Mammary epithelial cell (primary cell): ENCODE data around the gene DRAP1.

Experiments used
- CTCF ChIP-seq, 2 donors: IDR thresholded peaks in 1 of 2; conservative IDR thresholded peaks in 1 of 2; 2 replicates each; pipeline ENCODE4 v1.5.1; 2011 to 2012; ENCODE audit warnings: inconsistent platforms in 2 of 2, low read length in 2 of 2, mild to moderate bottlenecking in 2 of 2, control low read depth in 1 of 2, low read depth in 1 of 2; ENCODE audit not compliant: insufficient read depth in 1 of 2; ENCODE audit errors: extremely low read depth in 1 of 2
- EZH2 ChIP-seq: IDR thresholded peaks from 2 replicates; pipeline ENCODE4 v1.6.1; 2012; ENCODE audit warnings: low read length, inconsistent platforms, borderline replicate concordance

GRCh38 chr11:65934014-65934413 is 14.8 kb downstream of the DRAP1 start:
- TF ChIP-seq CTCF (conservative IDR thresholded peaks at IDR 0.05 in 1 of 2, IDR thresholded peaks at IDR 0.05 in 1 of 2; ENCODE audit: extremely low read depth in 1 of 2, insufficient read depth in 1 of 2, low read depth in 1 of 2, low read length in 2 of 2) (no peak), EZH2 (no peak)
